Measurements from ENCODE around the gene TENT4A.

Gene TENT4A

GRCh38 chr5:6720561-6720921 lies 7.3 kb downstream of the TENT4A start:
- Histone ChIP-seq H3K9me3 (ENCODE audit: control insufficient read depth, low read length) (no peaks in the 10 kb centered on the region), H2BK5ac (ENCODE audit: low read depth, low read length, poor library complexity, severe bottlenecking) (no peak overlapping the region), H3K14ac (ENCODE audit: low read length in 2 of 2) (no peak overlapping the region), H3K27ac (ENCODE audit: low read length, poor library complexity, severe bottlenecking) (no peak overlapping the region), H2AK5ac (ENCODE audit: low read length, severe bottlenecking) (no peak overlapping the region), H3K36me3 (ENCODE audit: control insufficient read depth in 1 of 2, insufficient read depth in 2 of 2, low read depth in 1 of 2, low read length in 2 of 2) (peaks cover 3 to 31% of the 10 kb centered on the region in 2 experiments), H2BK15ac (ENCODE audit: low read depth, poor library complexity, severe bottlenecking) (no peak overlapping the region), H3K27me3 (ENCODE audit: control insufficient read depth in 1 of 2, insufficient read depth in 1 of 2, low read length in 2 of 2) (no peaks in the 10 kb centered on the region), H4K91ac (ENCODE audit: low read length) (no peak overlapping the region), H2AFZ (ENCODE audit: low read depth, low read length) (no peak overlapping the region), H2BK12ac (ENCODE audit: low read length in 2 of 2) (no peak overlapping the region), H3K79me1 (replicated peaks; ENCODE audit: low read length, poor library complexity, severe bottlenecking) (peaks cover 10% of the 10 kb centered on the region), H3K4me2 (ENCODE audit: low read length, poor library complexity, severe bottlenecking) (no peak overlapping the region), H3K9ac (ENCODE audit: low read length) (no peak overlapping the region), H3K18ac (ENCODE audit: low read depth in 1 of 2, low read length in 2 of 2) (no peak overlapping the region), H3K4me1 (ENCODE audit: control insufficient read depth, insufficient read depth, low read depth, low read length) (peaks cover 38% of the 10 kb centered on the region), H3K23ac (ENCODE audit: low read length in 2 of 2) (no peak overlapping the region), H3K4me3 (ENCODE audit: insufficient read depth in 1 of 2, low read depth in 1 of 2, low read length in 2 of 2) (no peak overlapping the region), H2BK120ac (ENCODE audit: low read depth, low read length) (no peak overlapping the region), H3K4ac (ENCODE audit: low read depth in 1 of 2, low read length in 2 of 2) (no peak overlapping the region), H4K8ac (ENCODE audit: low read length) (no peak overlapping the region)
- no peak for DNase-seq
- 96% methylated on average over 3 of the region's 6 CpGs for WGBS

GRCh38 chr5:6721442-6721841 lies 8.2 kb downstream of the TENT4A start:
- H3K27me3 ChIP-seq (ENCODE audit: control insufficient read depth in 1 of 2, insufficient read depth in 1 of 2, low read length in 2 of 2) = no peaks in the 10 kb centered on the region
- no peak overlapping the region for H2AK5ac ChIP-seq (ENCODE audit: low read length, severe bottlenecking)
- peaks cover 9 to 32% of the 10 kb centered on the region in 2 experiments for H3K36me3 ChIP-seq (ENCODE audit: control insufficient read depth in 1 of 2, insufficient read depth in 2 of 2, low read depth in 1 of 2, low read length in 2 of 2)
- 93% methylated on average over 4 of the region's 4 CpGs for WGBS
- no peak overlapping the region for H2BK12ac ChIP-seq (ENCODE audit: low read length in 2 of 2)
- no peak overlapping the region for H3K23ac ChIP-seq (ENCODE audit: low read length in 2 of 2)
- H3K79me1 ChIP-seq (replicated peaks; ENCODE audit: low read length, poor library complexity, severe bottlenecking) = peaks cover 14% of the 10 kb centered on the region
- H3K27ac ChIP-seq (ENCODE audit: low read length, poor library complexity, severe bottlenecking) = no peak overlapping the region
- no peak overlapping the region for H4K8ac ChIP-seq (ENCODE audit: low read length)
- no peaks in the 10 kb centered on the region for H3K9me3 ChIP-seq (ENCODE audit: control insufficient read depth, low read length)
- H2BK15ac ChIP-seq (ENCODE audit: low read depth, poor library complexity, severe bottlenecking) = peak overlapping the region; percentile 33
- H3K4me3 ChIP-seq (ENCODE audit: insufficient read depth in 1 of 2, low read depth in 1 of 2, low read length in 2 of 2) = peak overlapping the region in 1 of 2 experiments; percentile 72
- H2BK120ac ChIP-seq (ENCODE audit: low read depth, low read length) = no peak overlapping the region
- no peak overlapping the region for H4K91ac ChIP-seq (ENCODE audit: low read length)
- peak overlapping the region; percentile 86 for H3K9ac ChIP-seq (ENCODE audit: low read length)
- no peak overlapping the region for H3K4me2 ChIP-seq (ENCODE audit: low read length, poor library complexity, severe bottlenecking)
- H3K14ac ChIP-seq (ENCODE audit: low read length in 2 of 2) = no peak overlapping the region
- peaks cover 32% of the 10 kb centered on the region for H3K4me1 ChIP-seq (ENCODE audit: control insufficient read depth, insufficient read depth, low read depth, low read length)
- no peak for DNase-seq
- no peak overlapping the region for H3K18ac ChIP-seq (ENCODE audit: low read depth in 1 of 2, low read length in 2 of 2)
- H2BK5ac ChIP-seq (ENCODE audit: low read depth, low read length, poor library complexity, severe bottlenecking) = no peak overlapping the region
- H3K4ac ChIP-seq (ENCODE audit: low read depth in 1 of 2, low read length in 2 of 2) = no peak overlapping the region
- no peak overlapping the region for H2AFZ ChIP-seq (ENCODE audit: low read depth, low read length)

GRCh38 chr5:6722015-6722414 lies 8.8 kb downstream of the TENT4A start:
- H4K8ac ChIP-seq (ENCODE audit: low read length) = no peak overlapping the region
- peak; percentile 47 for DNase-seq
- H3K4me2 ChIP-seq (ENCODE audit: low read length, poor library complexity, severe bottlenecking) = no peak overlapping the region
- H4K91ac ChIP-seq (ENCODE audit: low read length) = no peak overlapping the region
- H3K27me3 ChIP-seq (ENCODE audit: control insufficient read depth in 1 of 2, insufficient read depth in 1 of 2, low read length in 2 of 2) = no peaks in the 10 kb centered on the region
- H3K4me1 ChIP-seq (ENCODE audit: control insufficient read depth, insufficient read depth, low read depth, low read length) = peaks cover 33% of the 10 kb centered on the region
- H2AK5ac ChIP-seq (ENCODE audit: low read length, severe bottlenecking) = peak overlapping the region; percentile 63
- peak overlapping the region in 1 of 2 experiments; percentile 72 for H3K4me3 ChIP-seq (ENCODE audit: insufficient read depth in 1 of 2, low read depth in 1 of 2, low read length in 2 of 2)
- H3K4ac ChIP-seq (ENCODE audit: low read depth in 1 of 2, low read length in 2 of 2) = no peak overlapping the region
- no peak overlapping the region for H2BK12ac ChIP-seq (ENCODE audit: low read length in 2 of 2)
- H3K79me1 ChIP-seq (replicated peaks; ENCODE audit: low read length, poor library complexity, severe bottlenecking) = peaks cover 16% of the 10 kb centered on the region
- no peak overlapping the region for H3K14ac ChIP-seq (ENCODE audit: low read length in 2 of 2)
- peak overlapping the region; percentile 86 for H3K9ac ChIP-seq (ENCODE audit: low read length)
- no peak overlapping the region for H2BK120ac ChIP-seq (ENCODE audit: low read depth, low read length)
- no peak overlapping the region for H3K18ac ChIP-seq (ENCODE audit: low read depth in 1 of 2, low read length in 2 of 2)
- H3K27ac ChIP-seq (ENCODE audit: low read length, poor library complexity, severe bottlenecking) = no peak overlapping the region
- H2AFZ ChIP-seq (ENCODE audit: low read depth, low read length) = no peak overlapping the region
- whole genome bisulfite sequencing = 93% methylated on average over 6 of the region's 6 CpGs
- H2BK15ac ChIP-seq (ENCODE audit: low read depth, poor library complexity, severe bottlenecking) = no peak overlapping the region
- H3K36me3 ChIP-seq (ENCODE audit: control insufficient read depth in 1 of 2, insufficient read depth in 2 of 2, low read depth in 1 of 2, low read length in 2 of 2) = peaks cover 10 to 29% of the 10 kb centered on the region in 2 experiments
- no peak overlapping the region for H3K23ac ChIP-seq (ENCODE audit: low read length in 2 of 2)
- H3K9me3 ChIP-seq (ENCODE audit: control insufficient read depth, low read length) = no peaks in the 10 kb centered on the region
- H2BK5ac ChIP-seq (ENCODE audit: low read depth, low read length, poor library complexity, severe bottlenecking) = no peak overlapping the region

GRCh38 chr5:6723122-6723815 lies 10.0 kb downstream of the TENT4A start:
- Histone ChIP-seq H3K23ac (ENCODE audit: low read length in 2 of 2) (no peak overlapping the region), H2BK15ac (ENCODE audit: low read depth, poor library complexity, severe bottlenecking) (no peak overlapping the region), H3K18ac (ENCODE audit: low read depth in 1 of 2, low read length in 2 of 2) (no peak overlapping the region), H4K8ac (ENCODE audit: low read length) (no peak overlapping the region), H2BK120ac (ENCODE audit: low read depth, low read length) (no peak overlapping the region), H3K4me3 (ENCODE audit: insufficient read depth in 1 of 2, low read depth in 1 of 2, low read length in 2 of 2) (peak overlapping the region in 1 of 2 experiments; percentile 14), H3K27ac (ENCODE audit: low read length, poor library complexity, severe bottlenecking) (no peak overlapping the region), H3K4me2 (ENCODE audit: low read length, poor library complexity, severe bottlenecking) (no peak overlapping the region), H4K91ac (ENCODE audit: low read length) (no peak overlapping the region), H2BK5ac (ENCODE audit: low read depth, low read length, poor library complexity, severe bottlenecking) (no peak overlapping the region), H3K79me1 (replicated peaks; ENCODE audit: low read length, poor library complexity, severe bottlenecking) (peaks cover 20% of the 10 kb centered on the region), H3K4ac (ENCODE audit: low read depth in 1 of 2, low read length in 2 of 2) (no peak overlapping the region), H3K14ac (ENCODE audit: low read length in 2 of 2) (no peak overlapping the region), H2AK5ac (ENCODE audit: low read length, severe bottlenecking) (no peak overlapping the region), H3K9me3 (ENCODE audit: control insufficient read depth, low read length) (no peaks in the 10 kb centered on the region), H2AFZ (ENCODE audit: low read depth, low read length) (no peak overlapping the region), H3K9ac (ENCODE audit: low read length) (peak overlapping the region; percentile 86), H2BK12ac (ENCODE audit: low read length in 2 of 2) (no peak overlapping the region), H3K36me3 (ENCODE audit: control insufficient read depth in 1 of 2, insufficient read depth in 2 of 2, low read depth in 1 of 2, low read length in 2 of 2) (peaks cover 10 to 19% of the 10 kb centered on the region in 2 experiments), H3K27me3 (ENCODE audit: control insufficient read depth in 1 of 2, insufficient read depth in 1 of 2, low read length in 2 of 2) (no peaks in the 10 kb centered on the region), H3K4me1 (ENCODE audit: control insufficient read depth, insufficient read depth, low read depth, low read length) (peaks cover 35% of the 10 kb centered on the region)
- no peak for DNase-seq
- 88% methylated on average over 14 of the region's 14 CpGs for WGBS
